Fibroblast of peridontal ligament (primary cell): ENCODE data around the gene MAP3K2.

Experiments used
- DNase-seq: peaks from one replicate; pipeline ENCODE4 v3.0.0-alpha.2; 2010; ENCODE audit errors: extremely low read depth

The MAP3K2 gene, protein sequence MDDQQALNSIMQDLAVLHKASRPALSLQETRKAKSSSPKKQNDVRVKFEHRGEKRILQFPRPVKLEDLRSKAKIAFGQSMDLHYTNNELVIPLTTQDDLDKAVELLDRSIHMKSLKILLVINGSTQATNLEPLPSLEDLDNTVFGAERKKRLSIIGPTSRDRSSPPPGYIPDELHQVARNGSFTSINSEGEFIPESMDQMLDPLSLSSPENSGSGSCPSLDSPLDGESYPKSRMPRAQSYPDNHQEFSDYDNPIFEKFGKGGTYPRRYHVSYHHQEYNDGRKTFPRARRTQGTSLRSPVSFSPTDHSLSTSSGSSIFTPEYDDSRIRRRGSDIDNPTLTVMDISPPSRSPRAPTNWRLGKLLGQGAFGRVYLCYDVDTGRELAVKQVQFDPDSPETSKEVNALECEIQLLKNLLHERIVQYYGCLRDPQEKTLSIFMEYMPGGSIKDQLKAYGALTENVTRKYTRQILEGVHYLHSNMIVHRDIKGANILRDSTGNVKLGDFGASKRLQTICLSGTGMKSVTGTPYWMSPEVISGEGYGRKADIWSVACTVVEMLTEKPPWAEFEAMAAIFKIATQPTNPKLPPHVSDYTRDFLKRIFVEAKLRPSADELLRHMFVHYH

DNA sequence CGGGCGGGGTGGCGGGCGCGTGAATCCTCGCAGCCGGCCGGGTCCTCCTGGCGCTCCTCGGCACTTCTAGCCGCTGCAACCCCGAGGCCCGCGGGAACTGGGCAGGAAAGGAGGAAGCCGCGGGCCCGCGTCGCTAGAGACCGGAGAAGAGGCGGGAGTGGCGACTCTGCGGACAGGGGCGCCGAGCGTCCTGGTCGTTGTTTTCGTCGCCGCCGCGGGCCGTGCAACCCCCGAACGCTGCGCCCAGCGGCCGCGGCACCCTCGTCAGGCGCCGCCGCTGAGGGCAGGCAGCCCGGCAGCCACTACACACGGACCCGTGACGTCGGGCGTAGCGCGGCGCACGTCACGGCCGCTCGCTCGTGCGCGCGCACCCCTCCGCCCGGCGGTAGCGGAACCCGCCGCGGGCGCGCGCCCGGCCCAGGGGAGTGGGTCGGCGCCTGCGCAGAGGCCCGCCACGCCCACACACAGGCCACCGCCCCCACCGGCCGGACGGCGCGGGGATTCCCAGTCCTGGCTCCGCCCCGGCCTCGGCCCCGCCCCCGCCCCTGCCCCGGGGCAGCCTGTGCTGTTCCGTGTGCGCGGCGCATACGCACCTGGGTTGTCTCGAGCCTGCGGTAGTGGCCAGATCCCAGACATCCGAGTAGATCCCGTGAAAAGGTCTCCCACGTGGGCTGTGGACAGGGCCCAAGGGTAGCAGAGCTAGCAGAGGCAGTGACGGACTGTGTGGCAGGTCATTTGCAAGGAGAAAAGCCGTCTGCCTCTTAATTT lies at the start of gene MAP3K2:
MAP3K2 (minus strand) TSS at position 321 of the 768 bp plus-strand sequence. CDS start 44,846 bp downstream, outside the sequence.
- DNase-seq: peak; percentile 82

DNA sequence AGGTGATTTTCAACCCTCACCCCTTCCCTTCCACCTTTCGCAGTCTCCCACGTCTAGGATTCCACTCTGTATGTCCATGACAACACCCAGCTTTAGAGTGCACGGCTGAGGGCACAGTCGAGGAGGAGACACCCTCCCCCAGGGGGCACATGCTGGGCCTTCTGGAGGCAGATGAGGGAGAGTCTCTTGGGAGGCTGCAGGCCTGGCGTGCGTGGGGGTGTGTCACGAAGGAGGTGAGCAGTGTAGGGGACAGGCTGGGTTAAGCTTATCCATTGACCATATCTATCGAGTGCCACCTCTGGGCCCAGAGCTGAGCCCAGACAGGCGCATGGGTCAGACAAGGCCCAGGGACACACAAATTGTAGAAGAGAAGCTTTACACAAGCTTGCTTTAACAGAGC lies 49.3 kb upstream of the MAP3K2 start:
- no peak for DNase-seq

DNA sequence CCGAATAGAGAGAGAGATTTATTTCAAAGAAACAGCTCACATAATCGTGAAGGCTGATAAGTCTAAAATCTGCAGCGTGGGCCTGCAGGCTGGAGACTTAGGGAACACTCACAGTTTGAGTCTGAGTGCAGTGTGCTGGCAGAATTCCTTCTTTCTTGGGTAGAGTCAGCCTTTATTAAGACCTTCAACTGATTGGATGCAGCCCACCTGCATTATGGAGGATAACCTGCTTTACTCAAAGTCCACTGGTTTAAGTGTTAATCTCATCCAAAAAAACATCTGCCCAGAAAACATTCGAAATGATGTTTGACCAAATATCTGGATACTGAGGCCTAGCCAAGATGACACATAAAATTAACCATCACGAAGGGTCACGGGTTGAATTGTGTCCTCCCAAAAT lies 46.7 kb upstream of the MAP3K2 start:
- no peak for DNase-seq

DNA sequence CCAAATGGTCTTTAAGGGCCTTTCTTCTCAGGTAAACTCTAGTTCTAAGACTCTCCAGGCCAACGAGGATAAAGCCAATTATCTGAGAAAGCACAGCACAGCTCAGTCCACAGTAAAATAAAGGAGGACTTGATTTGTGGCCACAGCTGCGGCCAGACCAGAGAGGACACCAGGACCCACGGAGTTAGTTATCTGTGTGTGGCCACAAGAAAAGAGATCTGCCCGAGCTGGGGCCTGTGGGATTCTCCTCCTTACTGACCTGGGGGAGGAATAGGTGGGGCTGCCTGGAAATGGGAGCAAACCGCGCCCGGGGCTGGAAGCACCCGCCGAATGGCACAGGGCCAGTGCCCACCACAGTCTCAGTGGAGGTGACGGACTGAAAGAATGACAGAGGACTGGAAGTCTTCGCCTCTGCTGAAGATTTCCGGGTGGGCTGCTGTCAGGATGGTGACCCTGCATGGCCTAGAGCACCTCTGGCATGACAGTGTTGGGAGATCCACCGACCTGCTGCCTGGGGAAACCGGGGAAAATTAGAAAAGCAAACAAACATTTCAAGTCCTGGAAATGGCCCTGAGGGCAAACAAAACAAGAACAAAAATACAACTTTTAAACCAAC lies 43.7 kb upstream of the MAP3K2 start:
- no peak for DNase-seq

DNA sequence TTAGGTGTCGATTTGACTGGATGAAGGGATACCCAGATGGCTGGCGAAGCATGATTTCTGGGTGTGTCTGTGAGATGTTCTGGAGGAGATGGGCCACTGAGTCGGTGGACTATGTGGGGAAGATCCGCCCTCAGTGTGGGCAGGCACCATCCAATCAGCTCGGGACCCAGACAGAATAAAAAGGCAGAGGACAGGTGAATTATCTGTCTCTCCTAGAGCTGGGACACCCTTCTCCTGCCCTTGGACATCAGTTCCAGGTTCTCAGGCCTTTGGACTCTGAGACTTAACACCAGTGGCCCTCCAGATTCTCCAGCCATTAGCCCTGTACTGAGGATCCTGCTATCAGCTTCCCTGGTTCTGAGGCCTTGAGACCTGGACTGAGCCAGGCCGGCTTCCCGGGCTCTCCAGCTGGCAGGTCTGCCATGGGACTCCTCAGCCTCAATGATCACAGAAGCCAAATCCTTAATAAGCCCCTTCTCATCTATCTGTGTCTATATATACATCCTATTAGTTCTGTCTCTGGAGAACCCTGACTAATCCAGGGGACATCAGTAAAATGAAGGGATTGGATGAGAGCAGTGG lies 42.2 kb upstream of the MAP3K2 start:
- DNase-seq: no peak

DNA sequence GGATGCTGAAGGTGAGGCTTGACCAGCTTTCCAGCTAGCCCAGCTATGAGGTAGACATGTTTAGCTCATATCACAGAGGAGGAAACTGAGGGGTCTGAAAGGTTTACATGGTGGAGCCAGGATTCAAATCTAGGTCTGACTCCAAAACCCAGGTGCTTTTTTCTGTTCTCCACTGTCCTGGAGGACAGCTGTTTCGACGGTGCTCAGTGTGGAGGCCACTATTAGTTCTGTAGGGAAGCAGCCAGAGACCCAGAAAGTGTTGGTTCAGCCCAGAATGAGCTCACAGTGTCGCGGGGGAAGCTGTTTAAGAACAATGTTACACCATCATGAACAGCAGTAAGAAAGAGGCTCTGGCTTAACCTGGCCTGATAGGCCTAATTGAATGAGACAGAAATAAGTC lies 41.5 kb upstream of the MAP3K2 start:
- no peak for DNase-seq

DNA sequence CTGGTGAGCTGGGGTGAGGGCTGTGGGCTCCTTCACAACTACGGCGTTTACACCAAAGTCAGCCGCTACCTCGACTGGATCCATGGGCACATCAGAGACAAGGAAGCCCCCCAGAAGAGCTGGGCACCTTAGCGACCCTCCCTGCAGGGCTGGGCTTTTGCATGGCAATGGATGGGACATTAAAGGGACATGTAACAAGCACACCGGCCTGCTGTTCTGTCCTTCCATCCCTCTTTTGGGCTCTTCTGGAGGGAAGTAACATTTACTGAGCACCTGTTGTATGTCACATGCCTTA lies 41.0 kb upstream of the MAP3K2 start:
- no peak for DNase-seq

DNA sequence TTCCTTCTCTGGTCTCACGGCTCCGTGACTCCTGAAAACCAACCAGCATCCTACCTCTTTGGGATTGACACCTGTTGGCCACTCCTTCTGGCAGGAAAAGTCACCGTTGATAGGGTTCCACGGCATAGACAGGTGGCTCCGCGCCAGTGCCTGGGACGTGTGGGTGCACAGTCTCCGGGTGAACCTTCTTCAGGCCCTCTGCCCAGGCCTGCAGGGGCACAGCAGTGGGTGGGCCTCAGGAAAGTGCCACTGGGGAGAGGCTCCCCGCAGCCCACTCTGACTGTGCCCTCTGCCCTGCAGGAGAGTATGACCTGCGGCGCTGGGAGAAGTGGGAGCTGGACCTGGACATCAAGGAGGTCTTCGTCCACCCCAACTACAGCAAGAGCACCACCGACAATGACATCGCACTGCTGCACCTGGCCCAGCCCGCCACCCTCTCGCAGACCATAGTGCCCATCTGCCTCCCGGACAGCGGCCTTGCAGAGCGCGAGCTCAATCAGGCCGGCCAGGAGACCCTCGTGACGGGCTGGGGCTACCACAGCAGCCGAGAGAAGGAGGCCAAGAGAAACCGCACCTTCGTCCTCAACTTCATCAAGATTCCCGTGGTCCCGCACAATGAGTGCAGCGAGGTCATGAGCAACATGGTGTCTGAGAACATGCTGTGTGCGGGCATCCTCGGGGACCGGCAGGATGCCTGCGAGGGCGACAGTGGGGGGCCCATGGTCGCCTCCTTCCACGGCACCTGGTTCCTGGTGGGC lies 40.5 kb upstream of the MAP3K2 start:
- no peak for DNase-seq

DNA sequence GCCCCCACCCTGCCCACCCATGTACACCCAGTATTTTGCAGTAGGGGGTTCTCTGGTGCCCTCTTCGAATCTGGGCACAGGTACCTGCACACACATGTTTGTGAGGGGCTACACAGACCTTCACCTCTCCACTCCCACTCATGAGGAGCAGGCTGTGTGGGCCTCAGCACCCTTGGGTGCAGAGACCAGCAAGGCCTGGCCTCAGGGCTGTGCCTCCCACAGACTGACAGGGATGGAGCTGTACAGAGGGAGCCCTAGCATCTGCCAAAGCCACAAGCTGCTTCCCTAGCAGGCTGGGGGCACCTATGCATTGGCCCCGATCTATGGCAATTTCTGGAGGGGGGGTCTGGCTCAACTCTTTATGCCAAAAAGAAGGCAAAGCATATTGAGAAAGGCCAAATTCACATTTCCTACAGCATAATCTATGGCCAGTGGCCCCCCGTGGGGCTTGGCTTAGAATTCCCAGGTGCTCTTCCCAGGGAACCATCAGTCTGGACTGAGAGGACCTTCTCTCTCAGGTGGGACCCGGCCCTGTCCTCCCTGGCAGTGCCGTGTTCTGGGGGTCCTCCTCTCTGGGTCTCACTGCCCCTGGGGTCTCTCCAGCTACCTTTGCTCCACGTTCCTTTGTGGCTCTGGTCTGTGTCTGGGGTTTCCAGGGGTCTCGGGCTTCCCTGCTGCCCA lies 39.7 kb upstream of the MAP3K2 start:
- no peak for DNase-seq

DNA sequence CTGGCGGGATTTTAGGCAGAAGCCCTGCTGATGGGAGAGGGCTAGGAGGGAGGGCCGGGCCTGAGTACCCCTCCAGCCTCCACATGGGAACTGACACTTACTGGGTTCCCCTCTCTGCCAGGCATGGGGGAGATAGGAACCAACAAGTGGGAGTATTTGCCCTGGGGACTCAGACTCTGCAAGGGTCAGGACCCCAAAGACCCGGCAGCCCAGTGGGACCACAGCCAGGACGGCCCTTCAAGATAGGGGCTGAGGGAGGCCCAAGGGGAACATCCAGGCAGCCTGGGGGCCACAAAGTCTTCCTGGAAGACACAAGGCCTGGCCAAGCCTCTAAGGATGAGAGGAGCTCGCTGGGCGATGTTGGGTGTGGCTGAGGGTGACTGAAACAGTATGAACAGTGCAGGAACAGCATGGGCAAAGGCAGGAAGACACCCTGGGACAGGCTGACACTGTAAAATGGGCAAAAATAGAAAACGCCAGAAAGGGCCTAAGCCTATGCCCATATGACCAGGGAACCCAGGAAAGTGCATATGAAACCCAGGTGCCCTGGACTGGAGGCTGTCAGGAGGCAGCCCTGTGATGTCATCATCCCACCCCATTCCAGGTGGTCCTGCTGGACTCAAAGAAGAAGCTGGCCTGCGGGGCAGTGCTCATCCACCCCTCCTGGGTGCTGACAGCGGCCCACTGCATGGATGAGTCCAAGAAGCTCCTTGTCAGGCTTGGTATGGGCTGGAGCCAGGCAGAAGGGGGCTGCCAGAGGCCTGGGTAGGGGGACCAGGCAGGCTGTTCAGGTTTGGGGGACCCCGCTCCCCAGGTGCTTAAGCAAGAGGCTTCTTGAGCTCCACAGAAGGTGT lies 39.0 kb upstream of the MAP3K2 start:
- DNase-seq: no peak

DNA sequence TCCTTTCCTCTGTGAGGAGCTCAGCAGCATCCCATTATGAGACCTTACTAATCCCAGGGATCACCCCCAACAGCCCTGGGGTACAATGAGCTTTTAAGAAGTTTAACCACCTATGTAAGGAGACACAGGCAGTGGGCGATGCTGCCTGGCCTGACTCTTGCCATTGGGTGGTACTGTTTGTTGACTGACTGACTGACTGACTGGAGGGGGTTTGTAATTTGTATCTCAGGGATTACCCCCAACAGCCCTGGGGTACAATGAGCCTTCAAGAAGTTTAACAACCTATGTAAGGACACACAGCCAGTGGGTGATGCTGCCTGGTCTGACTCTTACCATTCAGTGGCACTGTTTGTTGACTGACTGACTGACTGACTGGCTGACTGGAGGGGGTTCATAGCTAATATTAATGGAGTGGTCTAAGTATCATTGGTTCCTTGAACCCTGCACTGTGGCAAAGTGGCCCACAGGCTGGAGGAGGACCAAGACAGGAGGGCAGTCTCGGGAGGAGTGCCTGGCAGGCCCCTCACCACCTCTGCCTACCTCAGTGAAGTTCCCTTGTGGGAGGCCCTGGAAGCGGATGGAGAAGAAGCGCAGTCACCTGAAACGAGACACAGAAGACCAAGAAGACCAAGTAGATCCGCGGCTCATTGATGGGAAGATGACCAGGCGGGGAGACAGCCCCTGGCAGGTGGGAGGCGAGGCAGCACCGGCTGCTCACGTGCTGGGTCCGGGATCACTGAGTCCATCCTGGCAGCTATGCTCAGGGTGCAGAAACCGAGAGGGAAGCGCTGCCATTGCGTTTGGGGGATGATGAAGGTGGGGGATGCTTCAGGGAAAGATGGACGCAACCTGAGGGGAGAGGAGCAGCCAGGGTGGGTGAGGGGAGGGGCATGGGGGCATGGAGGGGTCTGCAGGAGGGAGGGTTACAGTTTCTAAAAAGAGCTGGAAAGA lies 38.0 kb upstream of the MAP3K2 start:
- DNase-seq: no peak

DNA sequence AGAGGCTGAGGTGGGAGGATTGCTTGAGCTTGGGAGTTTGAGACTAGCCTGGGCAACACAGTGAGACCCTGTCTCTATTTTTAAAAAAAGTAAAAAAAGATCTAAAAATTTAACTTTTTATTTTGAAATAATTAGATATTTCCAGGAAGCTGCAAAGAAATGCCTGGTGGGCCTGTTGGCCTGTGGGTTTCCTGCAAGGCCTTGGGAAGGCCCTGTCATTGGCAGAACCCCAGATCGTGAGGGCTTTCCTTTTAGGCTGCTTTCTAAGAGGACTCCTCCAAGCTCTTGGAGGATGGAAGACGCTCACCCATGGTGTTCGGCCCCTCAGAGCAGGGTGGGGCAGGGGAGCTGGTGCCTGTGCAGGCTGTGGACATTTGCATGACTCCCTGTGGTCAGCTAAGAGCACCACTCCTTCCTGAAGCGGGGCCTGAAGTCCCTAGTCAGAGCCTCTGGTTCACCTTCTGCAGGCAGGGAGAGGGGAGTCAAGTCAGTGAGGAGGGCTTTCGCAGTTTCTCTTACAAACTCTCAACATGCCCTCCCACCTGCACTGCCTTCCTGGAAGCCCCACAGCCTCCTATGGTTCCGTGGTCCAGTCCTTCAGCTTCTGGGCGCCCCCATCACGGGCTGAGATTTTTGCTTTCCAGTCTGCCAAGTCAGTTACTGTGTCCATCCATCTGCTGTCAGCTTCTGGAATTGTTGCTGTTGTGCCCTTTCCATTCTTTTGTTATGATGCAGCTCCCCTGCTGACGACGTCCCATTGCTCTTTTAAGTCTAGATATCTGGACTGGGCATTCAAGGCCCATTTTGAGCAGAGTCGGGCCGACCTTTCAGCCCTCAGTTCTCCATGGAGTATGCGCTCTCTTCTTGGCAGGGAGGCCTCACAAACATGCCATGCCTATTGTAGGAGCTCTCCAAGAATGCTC lies 37.1 kb upstream of the MAP3K2 start:
- DNase-seq: no peak

DNA sequence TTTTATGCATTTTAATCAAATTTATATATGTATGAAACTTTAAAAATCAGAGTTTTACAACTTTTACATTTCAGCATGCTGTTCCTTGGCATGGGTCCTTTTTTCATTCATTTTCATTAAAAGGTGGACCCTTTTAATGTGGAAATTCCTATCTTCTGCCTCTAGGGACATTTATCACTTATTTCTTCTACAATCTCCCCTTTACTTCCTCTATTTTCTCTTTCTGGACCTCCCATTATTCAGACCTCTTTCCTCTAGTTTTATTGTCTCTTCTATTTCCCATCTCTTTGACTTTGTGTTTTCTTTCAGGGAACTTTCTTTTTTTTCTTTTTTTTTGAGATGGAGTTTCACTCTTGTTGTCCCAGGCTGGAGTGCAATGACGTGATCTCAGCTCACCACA lies 36.1 kb upstream of the MAP3K2 start:
- DNase-seq: no peak

DNA sequence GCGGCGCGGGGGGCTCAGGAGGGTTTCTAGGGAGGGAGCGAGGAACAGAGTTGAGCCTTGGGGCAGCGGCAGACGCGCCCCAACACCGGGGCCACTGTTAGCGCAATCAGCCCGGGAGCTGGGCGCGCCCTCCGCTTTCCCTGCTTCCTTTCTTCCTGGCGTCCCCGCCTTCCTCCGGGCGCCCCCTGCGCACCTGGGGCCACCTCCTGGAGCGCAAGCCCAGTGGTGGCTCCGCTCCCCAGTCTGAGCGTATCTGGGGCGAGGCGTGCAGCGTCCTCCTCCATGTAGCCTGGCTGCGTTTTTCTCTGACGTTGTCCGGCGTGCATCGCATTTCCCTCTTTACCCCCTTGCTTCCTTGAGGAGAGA lies 35.7 kb upstream of the MAP3K2 start:
- DNase-seq: no peak

DNA sequence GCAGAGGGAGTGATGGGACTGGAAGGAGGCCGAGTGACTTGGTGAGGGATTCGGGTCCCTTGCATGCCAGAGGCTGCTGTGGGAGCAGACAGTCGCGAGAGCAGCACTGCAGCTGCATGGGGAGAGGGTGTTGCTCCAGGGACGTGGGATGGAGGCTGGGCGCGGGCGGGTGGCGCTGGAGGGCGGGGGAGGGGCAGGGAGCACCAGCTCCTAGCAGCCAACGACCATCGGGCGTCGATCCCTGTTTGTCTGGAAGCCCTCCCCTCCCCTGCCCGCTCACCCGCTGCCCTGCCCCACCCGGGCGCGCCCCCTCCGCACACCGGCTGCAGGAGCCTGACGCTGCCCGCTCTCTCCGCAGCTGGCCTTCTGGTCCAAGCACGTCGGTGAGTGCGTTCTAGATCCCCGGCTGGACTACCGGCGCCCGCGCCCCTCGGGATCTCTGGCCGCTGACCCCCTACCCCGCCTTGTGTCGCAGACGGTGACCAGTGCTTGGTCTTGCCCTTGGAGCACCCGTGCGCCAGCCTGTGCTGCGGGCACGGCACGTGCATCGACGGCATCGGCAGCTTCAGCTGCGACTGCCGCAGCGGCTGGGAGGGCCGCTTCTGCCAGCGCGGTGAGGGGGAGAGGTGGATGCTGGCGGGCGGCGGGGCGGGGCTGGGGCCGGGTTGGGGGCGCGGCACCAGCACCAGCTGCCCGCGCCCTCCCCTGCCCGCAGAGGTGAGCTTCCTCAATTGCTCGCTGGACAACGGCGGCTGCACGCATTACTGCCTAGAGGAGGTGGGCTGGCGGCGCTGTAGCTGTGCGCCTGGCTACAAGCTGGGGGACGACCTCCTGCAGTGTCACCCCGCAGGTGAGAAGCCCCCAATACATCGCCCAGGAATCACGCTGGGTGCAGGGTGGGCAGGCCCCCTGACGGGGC lies 35.0 kb upstream of the MAP3K2 start:
- no peak for DNase-seq

DNA sequence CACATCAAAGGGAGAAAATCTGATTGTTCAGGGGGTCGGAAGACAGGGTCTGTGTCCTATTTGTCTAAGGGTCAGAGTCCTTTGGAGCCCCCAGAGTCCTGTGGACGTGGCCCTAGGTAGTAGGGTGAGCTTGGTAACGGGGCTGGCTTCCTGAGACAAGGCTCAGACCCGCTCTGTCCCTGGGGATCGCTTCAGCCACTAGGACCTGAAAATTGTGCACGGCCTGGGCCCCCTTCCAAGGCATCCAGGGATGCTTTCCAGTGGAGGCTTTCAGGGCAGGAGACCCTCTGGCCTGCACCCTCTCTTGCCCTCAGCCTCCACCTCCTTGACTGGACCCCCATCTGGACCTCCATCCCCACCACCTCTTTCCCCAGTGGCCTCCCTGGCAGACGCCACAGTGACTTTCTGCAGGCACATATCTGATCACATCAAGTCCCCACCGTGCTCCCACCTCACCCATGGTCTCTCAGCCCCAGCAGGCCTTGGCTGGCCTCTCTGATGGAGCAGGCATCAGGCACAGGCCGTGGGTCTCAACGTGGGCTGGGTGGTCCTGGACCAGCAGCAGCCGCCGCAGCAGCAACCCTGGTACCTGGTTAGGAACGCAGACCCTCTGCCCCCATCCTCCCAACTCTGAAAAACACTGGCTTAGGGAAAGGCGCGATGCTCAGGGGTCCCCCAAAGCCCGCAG lies 34.2 kb upstream of the MAP3K2 start:
- DNase-seq: no peak
